Ovary (tissue), 3 donors: Measurements from ENCODE around the gene WFIKKN2.

Experiments
- POLR2A ChIP-seq: fragments of 450-650 bp; IDR thresholded peaks from one replicate; pipeline ENCODE4 v1.6.1; 2017; ENCODE audit warnings: antibody characterized with exemption, mild to moderate bottlenecking, moderate library complexity
- TF ChIP-seq, protein P1 (sequence below), 3 donors: fragments of 450-650 bp in 2 of 3; fragments of 200-600 bp in 1 of 3; IDR thresholded peaks; one replicate each; pipeline versions ENCODE4 v1.5.1 to v1.8.0; 2016 to 2022; ENCODE audit warnings: antibody characterized with exemption in 3 of 3, mild to moderate bottlenecking in 1 of 3
- donor health status: DM: no; HTN: no; CAD: no.

DNA sequence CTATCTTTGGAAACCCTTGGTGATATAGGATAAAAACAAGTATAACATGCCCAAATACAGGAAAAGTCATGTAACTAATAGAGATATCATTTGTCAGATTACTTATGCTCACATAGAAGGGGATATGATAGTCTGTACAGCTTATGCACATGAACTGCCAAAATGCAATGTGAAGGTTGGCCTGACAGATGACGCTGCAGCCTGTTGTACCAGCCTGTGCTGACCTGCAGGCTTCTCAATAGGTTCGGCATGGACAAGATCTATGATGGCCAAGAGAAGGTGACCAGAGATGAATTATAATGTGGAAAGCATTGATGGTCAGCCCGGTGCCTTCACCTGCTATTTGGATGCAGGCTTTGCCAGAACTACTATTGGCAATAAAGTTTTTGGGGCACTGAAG is 12.7 kb downstream of the WFIKKN2 start:
- TF ChIP-seq, protein P1, sequence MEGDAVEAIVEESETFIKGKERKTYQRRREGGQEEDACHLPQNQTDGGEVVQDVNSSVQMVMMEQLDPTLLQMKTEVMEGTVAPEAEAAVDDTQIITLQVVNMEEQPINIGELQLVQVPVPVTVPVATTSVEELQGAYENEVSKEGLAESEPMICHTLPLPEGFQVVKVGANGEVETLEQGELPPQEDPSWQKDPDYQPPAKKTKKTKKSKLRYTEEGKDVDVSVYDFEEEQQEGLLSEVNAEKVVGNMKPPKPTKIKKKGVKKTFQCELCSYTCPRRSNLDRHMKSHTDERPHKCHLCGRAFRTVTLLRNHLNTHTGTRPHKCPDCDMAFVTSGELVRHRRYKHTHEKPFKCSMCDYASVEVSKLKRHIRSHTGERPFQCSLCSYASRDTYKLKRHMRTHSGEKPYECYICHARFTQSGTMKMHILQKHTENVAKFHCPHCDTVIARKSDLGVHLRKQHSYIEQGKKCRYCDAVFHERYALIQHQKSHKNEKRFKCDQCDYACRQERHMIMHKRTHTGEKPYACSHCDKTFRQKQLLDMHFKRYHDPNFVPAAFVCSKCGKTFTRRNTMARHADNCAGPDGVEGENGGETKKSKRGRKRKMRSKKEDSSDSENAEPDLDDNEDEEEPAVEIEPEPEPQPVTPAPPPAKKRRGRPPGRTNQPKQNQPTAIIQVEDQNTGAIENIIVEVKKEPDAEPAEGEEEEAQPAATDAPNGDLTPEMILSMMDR (IDR thresholded peaks at IDR 0.05), result no peak
- TF ChIP-seq POLR2A, result no peak
